Spleen (tissue), 11 donors: ENCODE measurements around the gene FAM184A. TPM values are rescaled to one million over a fixed set of nuclear protein-coding genes. Genes with fewer than 3 reads are reported as not detected.
"Not testable (repeated sequence)": the region's sequence is repeated elsewhere in the genome, so short reads cannot be mapped to it uniquely, and the experiment has no call there.

Experiments used
- DNase-seq: peaks from one replicate; pipeline ENCODE4 v3.0.0-alpha.2; 2020
- H3K27ac ChIP-seq, 8 donors: fragments of 200-600 bp; sonication (generic) in 7 of 8; 1 replicate in 4 of 8; 2 replicates in 4 of 8; pipeline versions ENCODE4 v1.5.0 to v1.8.0; 2016 to 2021; ENCODE audit warnings: inconsistent platforms in 4 of 8, mild to moderate bottlenecking in 4 of 8, moderate library complexity in 1 of 8
- H3K27me3 ChIP-seq, 7 donors: fragments of 200-600 bp; sonication (generic) in 6 of 7; replicated peaks in 1 of 7; 1 replicate in 4 of 7; 2 replicates in 3 of 7; pipeline versions ENCODE4 v1.5.0 to v1.8.0; 2016 to 2021; ENCODE audit warnings: inconsistent platforms in 3 of 7, mild to moderate bottlenecking in 1 of 7
- H3K36me3 ChIP-seq, 6 donors: fragments of 200-600 bp; sonication (generic) in 5 of 6; 1 replicate in 4 of 6; 2 replicates in 2 of 6; pipeline versions ENCODE4 v1.5.0 to v1.8.0; 2016 to 2021; ENCODE audit warnings: inconsistent platforms in 2 of 6
- H3K4me1 ChIP-seq, 6 donors: fragments of 200-600 bp; sonication (generic) in 5 of 6; 1 replicate in 3 of 6; 2 replicates in 3 of 6; pipeline versions ENCODE4 v1.5.0 to v1.8.0; 2016 to 2021; ENCODE audit warnings: inconsistent platforms in 3 of 6
- H3K4me3 ChIP-seq, 8 donors: fragments of 200-600 bp; sonication (generic) in 7 of 8; 1 replicate in 4 of 8; 2 replicates in 4 of 8; pipeline versions ENCODE4 v1.5.0 to v1.8.0; 2016 to 2021; ENCODE audit warnings: inconsistent platforms in 4 of 8, mild to moderate bottlenecking in 4 of 8, moderate library complexity in 2 of 8
- H3K9me3 ChIP-seq, 8 donors: fragments of 200-600 bp; sonication (generic) in 7 of 8; 1 replicate in 4 of 8; 2 replicates in 4 of 8; pipeline versions ENCODE4 v1.5.0 to v1.8.0; 2016 to 2021; ENCODE audit warnings: inconsistent platforms in 4 of 8
- POLR2A ChIP-seq, 3 donors: fragments of 450-650 bp; IDR thresholded peaks; one replicate each; pipeline ENCODE4 v1.5.1; 2017; ENCODE audit warnings: antibody characterized with exemption in 3 of 3, mild to moderate bottlenecking in 1 of 3
- POLR2AphosphoS5 ChIP-seq, 3 donors: sonication (generic); formaldehyde crosslinking; IDR thresholded peaks; one replicate each; pipeline ENCODE4 v1.5.1; 2017; ENCODE audit warnings: antibody characterized with exemption in 3 of 3
- WGBS, 5 donors: extraction: QIAGEN DNeasy Blood & Tissue Kit in 3 of 5; methylation state at CpG; one replicate each; pipeline versions ENCODE4 v1.1.5 to v1.1.7; 2013 to 2018; 5-methylcytosine and 5-hydroxymethylcytosine counted together
- intact Hi-C: fragments of 100-400 bp; cut with DNase I; formaldehyde crosslinking; loops from one replicate; pipeline ENCODE4 v1.15.0; 2023; ENCODE audit warnings: low total_unique reads
- polyA plus RNA-seq, 3 donors: library from polyadenylated mRNA; stranded (reverse); fragments of 200-250 nt; gene quantifications; one replicate each; pipeline ENCODE4 v1.2.1, GENCODE V29; 2013
- total RNA-seq, 7 donors: library from RNA; depleted of rRNA in 3 of 7; stranded (reverse); fragments of >200 nt in 3 of 7; fragmentation: NEBNext Ultra II Directional in 4 of 7; extraction: Animal tissue kit (Norgen Biotek cat#: 25700) in 4 of 7; gene quantifications; one replicate each; pipeline versions ENCODE4 v1.1.0 to v1.2.1, GENCODE V29; 2016 to 2021
- TF ChIP-seq, protein P1 (sequence below), 11 experiments: fragments of 200-600 bp in 7 of 11; fragments of 450-650 bp in 4 of 11; sonication (generic) in 4 of 11; IDR thresholded peaks in 8 of 11; conservative IDR thresholded peaks in 3 of 11; 1 replicate in 7 of 11; 2 replicates in 4 of 11; pipeline versions ENCODE4 v1.4.0 to v1.8.0; 2016 to 2021; ENCODE audit warnings: antibody characterized with exemption in 11 of 11, inconsistent platforms in 4 of 11, mild to moderate bottlenecking in 1 of 11
- donor health status: healthy with polysubstance abuse.
- donor health status: DM: no; HTN: no; CAD: no; lungs with moderate emphysema.
- donor health status: DM: no; HTN: no; CAD: no.
- donor health status: Bipolar disorder and iron deficiency.
- donor health status: healthy.
- donor health status: DM: no; HTN: no; CAD: no.
- donor health status: DM: yes; HTN: yes; CAD: no.

FAM184A gene
- total and polyA plus RNA-seq, 10 donors = 0.66 to 2.0 (median 1.2) TPM

DNA sequence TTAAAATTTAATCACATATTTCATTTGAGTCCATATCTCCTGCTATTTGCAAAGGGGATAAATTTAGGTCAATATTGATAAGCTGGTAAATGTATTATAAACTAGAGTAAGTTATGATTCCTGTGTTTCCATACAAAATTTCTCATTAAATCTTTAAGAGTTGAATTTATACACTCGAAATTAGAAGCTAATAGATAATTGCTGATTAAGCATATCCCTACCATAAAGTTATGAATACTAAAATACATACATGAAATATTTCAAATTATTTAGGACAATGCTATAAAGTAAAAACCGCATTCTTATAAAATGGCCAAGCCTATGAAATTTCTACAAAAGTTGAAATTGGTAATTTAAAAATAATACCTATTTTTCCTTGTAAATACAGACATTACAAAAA is 71.5 kb downstream of the FAM184A start:
- H3K27me3 ChIP-seq = no peaks in the 10 kb centered on the region
- H3K36me3 ChIP-seq = no peaks in the 10 kb centered on the region
- no peak for DNase-seq
- H3K4me3 ChIP-seq = no peak overlapping the region
- H3K4me1 ChIP-seq = no peaks in the 10 kb centered on the region
- TF ChIP-seq POLR2A (IDR thresholded peaks at IDR 0.05) (no peak), POLR2AphosphoS5 (IDR thresholded peaks at IDR 0.05) (no peak)
- TF ChIP-seq, protein P1, sequence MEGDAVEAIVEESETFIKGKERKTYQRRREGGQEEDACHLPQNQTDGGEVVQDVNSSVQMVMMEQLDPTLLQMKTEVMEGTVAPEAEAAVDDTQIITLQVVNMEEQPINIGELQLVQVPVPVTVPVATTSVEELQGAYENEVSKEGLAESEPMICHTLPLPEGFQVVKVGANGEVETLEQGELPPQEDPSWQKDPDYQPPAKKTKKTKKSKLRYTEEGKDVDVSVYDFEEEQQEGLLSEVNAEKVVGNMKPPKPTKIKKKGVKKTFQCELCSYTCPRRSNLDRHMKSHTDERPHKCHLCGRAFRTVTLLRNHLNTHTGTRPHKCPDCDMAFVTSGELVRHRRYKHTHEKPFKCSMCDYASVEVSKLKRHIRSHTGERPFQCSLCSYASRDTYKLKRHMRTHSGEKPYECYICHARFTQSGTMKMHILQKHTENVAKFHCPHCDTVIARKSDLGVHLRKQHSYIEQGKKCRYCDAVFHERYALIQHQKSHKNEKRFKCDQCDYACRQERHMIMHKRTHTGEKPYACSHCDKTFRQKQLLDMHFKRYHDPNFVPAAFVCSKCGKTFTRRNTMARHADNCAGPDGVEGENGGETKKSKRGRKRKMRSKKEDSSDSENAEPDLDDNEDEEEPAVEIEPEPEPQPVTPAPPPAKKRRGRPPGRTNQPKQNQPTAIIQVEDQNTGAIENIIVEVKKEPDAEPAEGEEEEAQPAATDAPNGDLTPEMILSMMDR (IDR thresholded peaks at IDR 0.05 in 8 of 11, conservative IDR thresholded peaks at IDR 0.05 in 3 of 11) = no peak
- peaks cover 0 to 19% (median 11%) of the 10 kb centered on the region in 8 donors for H3K9me3 ChIP-seq
- WGBS, 5 donors = 87 to 94% (median 91%) methylated on average over 2 of the region's 2 CpGs
- no peak overlapping the region for H3K27ac ChIP-seq
- intact Hi-C loops = no loop called here

DNA sequence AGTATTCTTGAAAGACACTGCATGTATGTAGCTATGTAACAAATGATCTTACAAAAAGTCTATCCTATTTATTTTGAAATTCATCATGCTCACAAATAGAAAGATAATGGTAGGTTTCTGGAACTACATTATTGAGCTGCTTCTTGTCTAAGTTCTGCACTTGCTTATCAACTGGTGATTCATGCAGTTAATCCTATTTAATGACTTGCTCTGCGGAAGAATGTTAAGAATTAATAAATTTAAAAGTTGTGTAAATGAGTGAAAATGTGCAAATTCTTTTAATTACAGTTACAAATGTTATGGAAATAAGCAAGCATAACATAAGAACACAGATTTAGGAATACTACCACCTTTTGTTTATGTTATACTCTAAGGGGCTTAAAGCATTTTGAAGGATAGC is 76.4 kb downstream of the FAM184A start:
- intact Hi-C loops = no loop called here
- DNase-seq = no peak
- Histone ChIP-seq H3K4me3 (no peak overlapping the region), H3K27me3 (no peaks in the 10 kb centered on the region), H3K36me3 (no peaks in the 10 kb centered on the region), H3K27ac (no peak overlapping the region), H3K9me3 (no peaks in the 10 kb centered on the region), H3K4me1 (no peaks in the 10 kb centered on the region)
- WGBS, 5 donors = 89 to 98% (median 93%) methylated on average over 1 of the region's 1 CpG
- TF ChIP-seq POLR2A (IDR thresholded peaks at IDR 0.05) = no peak
- TF ChIP-seq POLR2AphosphoS5 (IDR thresholded peaks at IDR 0.05) = no peak
- TF ChIP-seq, protein P1 (IDR thresholded peaks at IDR 0.05 in 8 of 11, conservative IDR thresholded peaks at IDR 0.05 in 3 of 11) = no peak

DNA sequence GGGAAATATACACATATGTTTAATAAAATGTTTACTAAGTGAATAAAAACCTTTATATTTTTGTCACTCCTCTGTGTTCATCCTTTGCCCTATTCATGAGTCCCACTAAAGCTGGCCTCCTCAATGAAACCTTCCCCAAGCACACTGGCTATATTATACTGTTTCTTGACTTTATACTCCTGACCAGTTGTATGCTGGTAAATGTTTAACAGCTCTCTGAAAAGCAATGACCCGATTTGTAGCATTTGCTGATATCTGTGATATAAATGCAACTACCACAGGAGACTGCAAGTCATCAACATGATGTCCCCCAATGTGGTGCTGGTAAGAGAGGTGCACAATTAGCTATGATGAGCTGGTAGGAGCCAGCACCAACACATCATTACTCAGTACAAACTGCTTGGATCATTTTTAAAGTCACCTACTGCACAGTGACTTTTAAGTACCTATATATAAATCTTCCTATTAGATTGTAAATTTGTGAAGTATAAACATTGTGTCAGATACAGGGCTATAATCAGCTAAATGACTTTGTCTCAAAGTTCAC is 78.9 kb downstream of the FAM184A start:
- no peak for TF ChIP-seq POLR2A (IDR thresholded peaks at IDR 0.05)
- TF ChIP-seq, protein P1 (IDR thresholded peaks at IDR 0.05 in 8 of 11, conservative IDR thresholded peaks at IDR 0.05 in 3 of 11) = no peak
- Histone ChIP-seq H3K4me3 (no peak overlapping the region), H3K4me1 (no peaks in the 10 kb centered on the region), H3K27ac (no peak overlapping the region), H3K36me3 (no peaks in the 10 kb centered on the region), H3K27me3 (no peaks in the 10 kb centered on the region), H3K9me3 (no peaks in the 10 kb centered on the region)
- WGBS, 5 donors = 83 to 98% (median 88%) methylated on average over 1 of the region's 1 CpG
- no peak for DNase-seq
- intact Hi-C loops = no loop called here

DNA sequence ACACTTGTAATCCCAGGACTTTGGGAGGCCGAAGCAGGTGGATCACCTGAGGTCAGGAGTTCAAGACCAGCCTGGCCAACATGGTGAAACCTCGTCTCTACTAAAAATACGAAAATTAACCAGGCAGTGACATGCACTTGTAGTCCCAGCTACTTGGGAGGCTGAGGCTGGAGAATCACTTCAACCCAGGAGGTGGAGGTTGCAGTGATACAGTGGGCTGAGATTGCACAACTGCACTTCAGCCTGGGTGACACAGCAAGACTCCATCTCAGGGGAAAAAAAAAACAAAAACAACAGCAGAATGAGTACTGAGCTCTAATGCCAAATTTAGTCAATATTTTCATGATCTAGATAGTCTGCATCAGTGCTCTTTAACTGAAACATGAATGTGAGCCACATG is 81.0 kb downstream of the FAM184A start:
- DNase-seq, H3K27me3 ChIP-seq, H3K27ac ChIP-seq, intact Hi-C loops, H3K9me3 ChIP-seq, H3K36me3 ChIP-seq, H3K4me1 ChIP-seq, H3K4me3 ChIP-seq: not testable (repeated sequence)
- WGBS, 5 donors = 83 to 96% (median 90%) methylated on average over 3 of the region's 3 CpGs

DNA sequence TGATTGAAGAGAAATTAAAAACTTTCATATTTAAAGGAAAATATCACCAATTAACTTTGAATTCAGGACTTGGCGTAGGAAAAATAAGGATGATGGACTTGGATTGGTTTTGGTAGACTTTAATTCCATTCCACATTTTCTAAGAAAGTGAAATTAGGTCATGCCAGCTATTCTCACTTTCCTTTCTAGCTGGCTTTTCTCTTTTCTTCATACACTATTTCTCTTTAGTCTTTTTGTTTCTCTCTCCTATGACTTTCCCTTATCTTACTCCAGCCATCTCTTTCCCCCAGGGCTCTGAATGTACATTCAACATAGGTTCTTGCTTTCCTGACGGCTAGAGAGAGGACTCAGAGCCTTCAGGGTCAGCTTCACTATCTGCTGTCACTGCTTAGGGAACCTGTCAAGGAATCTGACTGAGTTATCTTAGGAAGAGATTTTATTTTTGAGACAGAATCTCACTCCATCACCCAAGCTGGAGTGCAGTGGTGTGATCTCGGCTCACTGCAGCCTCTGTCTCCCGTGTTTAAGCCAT is 82.1 kb downstream of the FAM184A start:
- Histone ChIP-seq H3K4me1 (no peaks in the 10 kb centered on the region), H3K4me3 (no peak overlapping the region), H3K27me3 (no peaks in the 10 kb centered on the region), H3K27ac (no peak overlapping the region), H3K36me3 (no peaks in the 10 kb centered on the region), H3K9me3 (no peaks in the 10 kb centered on the region)
- 83 to 98% (median 97%) methylated on average over 4 of the region's 4 CpGs for WGBS, 5 donors
- DNase-seq = no peak
- intact Hi-C loops = no loop called here
- no peak for TF ChIP-seq POLR2A (IDR thresholded peaks at IDR 0.05)
- TF ChIP-seq POLR2AphosphoS5 (IDR thresholded peaks at IDR 0.05) = no peak
- TF ChIP-seq, protein P1 (IDR thresholded peaks at IDR 0.05 in 8 of 11, conservative IDR thresholded peaks at IDR 0.05 in 3 of 11) = no peak
